Embryonic facial prominence (tissue), 1 donor: ENCODE data around the gene GRIFIN.
"Not testable (repeated sequence)": the region's sequence is repeated elsewhere in the genome, so short reads cannot be mapped to it uniquely, and the experiment has no call there.

ENCODE experiments used
- DNase-seq: peaks from one replicate; pipeline ENCODE4 v3.0.0-alpha.2; 2016; ENCODE audit errors: extremely low spot score

The GRIFIN gene

GRCh38 chr7:2478399-2478785, 2.2 kb upstream of the GRIFIN start:
- DNase-seq: no peak

GRCh38 chr7:2477447-2478398, 1.5 kb upstream of the GRIFIN start:
- DNase-seq: no peak

- DNase-seq: no peak
Observed at GRCh38 chr7:2476776-2477446, 713 bp upstream of the GRIFIN start.

DNA sequence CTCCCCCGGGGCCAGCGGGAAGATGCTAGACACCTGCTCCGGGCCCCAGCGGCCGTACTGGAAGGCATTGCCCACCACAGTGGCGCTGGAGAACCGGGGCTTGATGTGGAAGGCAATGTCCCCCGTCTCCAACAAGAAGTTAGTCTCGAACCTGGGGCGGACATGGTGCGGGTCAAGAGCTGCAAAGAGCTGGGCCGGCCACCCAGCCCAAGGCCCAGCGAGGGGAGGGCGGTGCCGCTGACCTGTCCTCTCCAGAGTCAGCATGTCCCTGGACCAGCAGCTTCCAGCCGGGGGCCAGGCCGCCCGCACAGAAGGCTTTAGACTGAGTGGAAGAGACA, 551 bp downstream of the GRIFIN start:
- no peak for DNase-seq

DNA sequence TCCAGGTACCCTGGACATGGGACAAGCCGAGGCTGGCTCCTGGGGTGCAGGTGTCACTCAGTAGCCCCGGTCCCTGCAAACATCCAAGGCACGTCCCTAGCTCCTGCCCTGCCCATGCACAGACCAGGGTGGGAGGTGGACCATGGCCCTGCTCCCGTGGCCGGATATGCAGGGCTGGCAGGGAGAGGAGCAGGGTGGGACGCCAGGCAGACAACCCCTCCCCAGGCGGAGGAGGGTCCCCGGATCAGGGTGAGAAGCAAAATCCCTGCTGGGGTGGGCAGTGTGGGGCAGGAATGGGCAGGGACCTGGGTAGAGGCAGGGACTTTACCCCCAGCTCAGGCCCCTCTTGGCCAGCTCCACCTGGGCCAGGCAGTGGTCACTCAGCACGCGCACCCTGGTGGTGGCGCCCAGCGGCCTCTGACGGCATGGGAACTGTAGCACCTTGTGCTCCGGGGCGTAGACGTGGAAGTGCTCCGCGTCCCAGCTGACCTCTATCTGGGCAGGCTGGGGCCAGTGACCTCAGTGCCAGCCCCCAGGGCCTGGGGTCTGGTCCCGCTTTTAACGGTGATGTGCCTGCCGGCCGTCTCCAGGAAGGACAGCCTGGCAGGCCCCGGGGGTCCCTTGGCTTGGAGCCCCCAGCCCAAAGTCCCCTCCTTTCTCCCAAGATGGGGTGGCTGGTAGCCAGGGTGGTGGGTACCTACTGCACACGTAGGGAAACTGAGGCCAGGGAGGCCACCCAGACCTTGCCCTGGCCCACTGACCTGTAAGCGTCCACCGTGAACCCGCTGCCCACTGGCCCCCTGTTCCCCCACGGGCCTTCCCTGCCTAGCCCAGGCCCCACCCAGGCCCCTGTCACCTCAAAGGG, 1.2 kb downstream of the GRIFIN start:
- DNase-seq: no peak

GRCh38 chr7:2474224-2474623, 2.0 kb downstream of the GRIFIN start:
- DNase-seq: no peak

DNA sequence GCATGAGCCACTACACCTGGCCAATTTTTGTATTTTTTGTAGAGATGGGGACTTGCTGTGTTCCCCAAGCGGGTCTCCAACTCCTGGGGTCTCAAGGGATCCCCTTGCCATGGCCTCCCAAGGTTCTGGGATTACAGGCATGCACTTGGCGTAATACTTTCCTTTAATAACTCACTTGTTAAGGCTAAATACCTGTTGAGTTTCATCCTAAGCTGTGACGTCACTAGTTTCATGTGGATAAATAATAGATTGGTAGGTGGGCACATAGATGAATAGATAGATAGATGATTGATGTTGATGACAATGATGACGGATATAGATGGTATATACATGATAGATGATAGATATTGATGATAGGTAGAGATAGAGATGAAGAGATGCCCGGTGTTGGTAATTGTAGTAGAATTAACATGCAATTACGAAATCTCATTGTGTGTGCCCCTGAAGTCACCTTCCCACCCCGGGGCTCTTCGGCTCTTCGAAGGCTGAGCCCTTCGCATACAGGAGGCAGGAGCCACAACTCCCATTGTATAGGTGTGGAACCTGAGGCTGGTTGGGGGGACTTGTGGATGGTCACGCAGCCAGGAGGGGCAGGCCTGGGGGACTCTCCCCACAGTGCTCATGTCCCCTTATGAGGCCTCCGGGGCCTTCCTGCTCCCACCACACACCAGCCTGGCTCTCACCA, 2.6 kb downstream of the GRIFIN start:
- no peak for DNase-seq

DNA sequence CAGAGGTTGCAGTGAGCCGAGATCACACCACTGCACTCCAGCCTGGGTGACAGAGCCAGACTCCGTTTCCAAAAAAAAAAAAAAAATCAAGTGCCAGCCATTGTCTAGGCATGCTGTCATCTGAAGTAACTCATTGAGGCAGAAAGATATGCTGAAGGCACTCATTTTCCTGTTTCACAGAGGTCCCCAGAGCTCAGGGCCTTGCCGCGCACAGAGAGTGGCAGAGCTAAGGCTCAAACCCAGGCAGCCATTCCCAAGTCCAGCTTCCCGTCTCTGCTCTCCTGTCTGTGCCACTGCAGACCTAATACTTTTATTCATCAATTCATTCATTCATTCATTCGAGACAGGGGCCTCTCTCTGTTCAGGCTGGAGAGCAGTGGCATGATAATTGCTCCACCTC, 3.5 kb downstream of the GRIFIN start:
- DNase-seq: no peak

DNA sequence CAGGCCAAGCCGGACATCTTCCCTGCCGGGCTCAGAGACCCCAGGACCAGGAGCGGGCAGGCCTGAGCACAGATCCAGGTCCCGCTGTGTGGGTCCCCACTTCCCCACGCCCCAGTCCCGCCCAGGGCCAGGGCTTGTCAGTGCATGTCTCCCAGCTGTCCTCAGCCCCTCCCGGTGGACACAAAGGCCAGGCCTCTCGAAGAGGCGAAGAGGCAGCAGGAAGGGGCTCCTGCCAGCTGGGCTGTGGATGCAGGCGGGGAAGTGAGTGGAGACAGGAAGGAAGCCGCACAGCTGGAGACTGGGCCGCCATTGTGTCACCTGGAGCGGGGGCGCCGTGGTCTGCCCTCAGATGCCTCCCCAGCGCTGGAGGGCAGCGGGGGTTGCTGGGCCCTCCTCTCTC, 4.8 kb downstream of the GRIFIN start:
- DNase-seq: no peak

GRCh38 chr7:2471022-2471329, 5.2 kb downstream of the GRIFIN start:
- DNase-seq: no peak

- no peak for DNase-seq
Observed at GRCh38 chr7:2470204-2471021, 5.8 kb downstream of the GRIFIN start.

- DNase-seq: not testable (repeated sequence)
Observed at GRCh38 chr7:2469460-2470203, 6.6 kb downstream of the GRIFIN start.

DNA sequence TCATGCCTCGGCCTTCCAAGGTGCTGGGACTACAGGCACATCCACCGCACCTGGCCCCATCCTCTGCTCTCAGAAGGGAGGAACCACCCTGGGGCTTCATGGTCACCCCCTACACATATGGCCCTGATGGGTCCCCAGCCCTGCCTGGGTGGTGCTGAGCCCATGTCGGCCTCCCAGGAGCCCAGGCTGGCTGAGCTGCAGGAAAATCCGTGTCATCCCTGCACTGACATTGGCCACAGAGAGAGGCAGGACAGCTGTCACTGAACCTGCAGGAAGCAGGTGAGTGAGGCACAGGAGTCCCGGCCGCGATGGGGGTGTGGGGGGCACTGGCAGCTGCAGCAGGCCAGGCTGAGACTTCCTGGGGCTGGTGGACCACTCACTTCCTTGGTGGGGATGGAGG, 8.0 kb downstream of the GRIFIN start:
- DNase-seq: no peak

DNA sequence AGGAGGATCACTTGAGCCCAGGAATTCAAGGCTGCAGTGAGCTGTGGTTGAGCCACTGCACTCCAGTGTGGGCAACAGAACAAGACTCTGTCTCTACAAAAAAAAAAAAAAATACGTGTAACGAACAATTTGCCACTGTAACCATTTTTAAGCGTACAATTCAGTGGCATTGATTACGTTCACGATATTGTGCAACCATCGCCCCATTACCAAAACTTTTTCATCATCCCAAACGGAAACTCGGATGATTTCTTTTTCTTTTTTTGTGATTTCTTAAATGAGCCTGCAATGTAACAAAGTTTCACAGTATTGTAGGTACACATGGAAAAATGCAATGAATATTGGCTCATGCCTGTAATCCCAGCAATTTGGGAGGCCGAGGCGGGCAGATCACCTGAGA, 9.5 kb downstream of the GRIFIN start:
- DNase-seq: no peak

- no peak for DNase-seq
Observed at GRCh38 chr7:2465928-2466327, 10.3 kb downstream of the GRIFIN start.

- DNase-seq: no peak
Observed at GRCh38 chr7:2462731-2463130, 13.5 kb downstream of the GRIFIN start.

DNA sequence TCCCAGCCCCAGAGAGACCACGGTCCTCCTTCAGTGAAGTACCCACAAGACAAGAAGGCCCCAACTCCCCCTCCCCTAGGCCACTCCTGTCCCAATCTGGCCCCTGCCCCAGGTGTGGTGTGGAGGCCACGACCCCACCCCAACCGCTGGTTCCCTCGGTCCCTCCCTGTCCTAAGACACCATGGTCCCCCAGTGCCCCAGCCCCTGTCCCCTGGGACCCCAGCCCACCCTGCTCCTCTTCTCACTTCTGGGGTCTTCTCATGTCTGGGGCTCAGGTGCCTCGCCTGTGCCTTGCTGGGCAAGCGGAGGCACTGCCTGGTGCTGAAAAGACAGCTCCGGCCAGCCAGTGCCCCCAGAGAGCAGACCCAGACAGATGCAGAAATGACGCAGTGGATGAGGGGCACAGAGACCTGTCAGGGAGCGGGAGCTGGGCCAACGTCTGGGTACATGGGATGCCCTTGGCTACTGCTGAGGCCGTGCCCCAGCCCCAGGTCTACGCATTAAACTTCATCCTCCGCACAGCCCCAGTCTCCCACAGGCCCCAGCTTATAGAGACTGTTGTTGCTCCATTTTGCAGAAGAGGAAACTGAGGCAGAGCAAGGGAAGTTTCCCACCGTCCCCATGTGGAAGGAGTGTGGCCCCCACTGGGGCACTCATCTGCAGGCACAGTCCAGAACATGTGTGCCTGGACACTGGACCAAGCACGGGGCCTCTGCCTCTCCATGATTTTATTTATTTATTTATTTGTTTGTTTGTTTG, 14.8 kb downstream of the GRIFIN start:
- no peak for DNase-seq

GRCh38 chr7:2460641-2461040, 15.6 kb downstream of the GRIFIN start:
- no peak for DNase-seq

GRCh38 chr7:2460188-2460587, 16.0 kb downstream of the GRIFIN start:
- no peak for DNase-seq

DNA sequence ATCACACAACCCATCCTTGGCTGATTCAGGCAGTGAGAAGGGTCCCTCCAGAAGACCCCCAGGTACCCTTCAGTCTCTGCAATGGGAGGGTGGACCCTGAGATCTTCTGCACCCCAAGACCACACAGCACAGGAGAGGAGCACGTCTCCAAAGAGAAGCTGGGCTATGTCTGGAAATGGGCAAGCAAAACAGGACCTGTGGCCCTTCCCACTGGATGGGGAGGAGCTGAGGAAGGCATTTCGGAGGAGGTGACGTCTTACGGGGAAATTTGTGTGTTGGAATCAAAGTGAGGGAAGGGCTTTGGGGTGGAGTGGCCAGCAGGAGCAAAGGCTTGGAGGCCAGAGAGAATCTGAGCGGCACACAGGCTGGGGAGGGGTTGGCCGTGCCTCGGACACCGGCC, 16.5 kb downstream of the GRIFIN start:
- DNase-seq: no peak
